Measurements from ENCODE around the gene XYLB. TPM values are rescaled to one million over a fixed set of nuclear protein-coding genes. Genes with fewer than 3 reads are reported as not detected.

Gene XYLB
- total RNA-seq, 3 donors from 2014 or later: 9.7 to 27.7 (median 16.3) TPM

DNA sequence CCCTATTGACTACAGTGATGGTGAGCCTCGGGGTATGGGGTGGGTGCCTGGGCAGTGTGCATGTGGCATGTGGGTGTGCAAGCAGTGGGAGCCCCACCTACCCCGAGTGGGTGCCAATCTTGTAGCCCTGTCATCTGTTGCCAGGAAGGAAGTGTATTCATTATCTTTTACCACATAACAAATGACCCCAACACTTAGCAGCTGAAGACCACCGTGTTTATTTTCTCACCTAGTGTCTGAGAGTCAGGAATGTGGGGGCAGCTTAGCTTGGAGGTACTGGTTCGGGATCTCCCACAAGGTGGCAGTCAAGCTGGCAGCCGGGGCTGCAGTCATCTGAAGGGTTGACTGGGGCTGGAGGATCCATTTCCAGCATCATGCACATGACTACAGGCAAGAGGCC is 21.7 kb downstream of the XYLB start:
- Histone ChIP-seq H3K4me3 (no peak overlapping the region), H3K36me3 (ENCODE audit: low read depth) (no peaks in the 10 kb centered on the region), H3K9me3 (no peaks in the 10 kb centered on the region), H3K4me1 (ENCODE audit: low read depth) (no peaks in the 10 kb centered on the region)
- ATAC-seq: no peak
- TF ChIP-seq, protein P1, sequence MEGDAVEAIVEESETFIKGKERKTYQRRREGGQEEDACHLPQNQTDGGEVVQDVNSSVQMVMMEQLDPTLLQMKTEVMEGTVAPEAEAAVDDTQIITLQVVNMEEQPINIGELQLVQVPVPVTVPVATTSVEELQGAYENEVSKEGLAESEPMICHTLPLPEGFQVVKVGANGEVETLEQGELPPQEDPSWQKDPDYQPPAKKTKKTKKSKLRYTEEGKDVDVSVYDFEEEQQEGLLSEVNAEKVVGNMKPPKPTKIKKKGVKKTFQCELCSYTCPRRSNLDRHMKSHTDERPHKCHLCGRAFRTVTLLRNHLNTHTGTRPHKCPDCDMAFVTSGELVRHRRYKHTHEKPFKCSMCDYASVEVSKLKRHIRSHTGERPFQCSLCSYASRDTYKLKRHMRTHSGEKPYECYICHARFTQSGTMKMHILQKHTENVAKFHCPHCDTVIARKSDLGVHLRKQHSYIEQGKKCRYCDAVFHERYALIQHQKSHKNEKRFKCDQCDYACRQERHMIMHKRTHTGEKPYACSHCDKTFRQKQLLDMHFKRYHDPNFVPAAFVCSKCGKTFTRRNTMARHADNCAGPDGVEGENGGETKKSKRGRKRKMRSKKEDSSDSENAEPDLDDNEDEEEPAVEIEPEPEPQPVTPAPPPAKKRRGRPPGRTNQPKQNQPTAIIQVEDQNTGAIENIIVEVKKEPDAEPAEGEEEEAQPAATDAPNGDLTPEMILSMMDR (IDR thresholded peaks at IDR 0.05): no peak
- intact Hi-C loops (cut with DNase I, micrococcal nuclease): no loop called here
- no peak for DNase-seq

- no peak for DNase-seq
- Histone ChIP-seq H3K4me3 (no peak overlapping the region), H3K36me3 (ENCODE audit: low read depth) (no peaks in the 10 kb centered on the region), H3K4me1 (ENCODE audit: low read depth) (no peaks in the 10 kb centered on the region), H3K9me3 (no peaks in the 10 kb centered on the region)
- TF ChIP-seq, protein P1 (IDR thresholded peaks at IDR 0.05): no peak
- no peak for ATAC-seq
- intact Hi-C loops (cut with DNase I, micrococcal nuclease): no loop called here
These were observed 22.6 kb downstream of the XYLB start for GRCh38 chr3:38369186-38369585.

GRCh38 chr3:38370149-38370548 is 23.6 kb downstream of the XYLB start:
- TF ChIP-seq, protein P1 (IDR thresholded peaks at IDR 0.05): no peak
- no peaks in the 10 kb centered on the region for H3K9me3 ChIP-seq
- DNase-seq (no peak), ATAC-seq (no peak)
- H3K36me3 ChIP-seq (ENCODE audit: low read depth): no peaks in the 10 kb centered on the region
- H3K4me1 ChIP-seq (ENCODE audit: low read depth): no peaks in the 10 kb centered on the region
- intact Hi-C loops (cut with DNase I, micrococcal nuclease): no loop called here
- H3K4me3 ChIP-seq: no peak overlapping the region

DNA sequence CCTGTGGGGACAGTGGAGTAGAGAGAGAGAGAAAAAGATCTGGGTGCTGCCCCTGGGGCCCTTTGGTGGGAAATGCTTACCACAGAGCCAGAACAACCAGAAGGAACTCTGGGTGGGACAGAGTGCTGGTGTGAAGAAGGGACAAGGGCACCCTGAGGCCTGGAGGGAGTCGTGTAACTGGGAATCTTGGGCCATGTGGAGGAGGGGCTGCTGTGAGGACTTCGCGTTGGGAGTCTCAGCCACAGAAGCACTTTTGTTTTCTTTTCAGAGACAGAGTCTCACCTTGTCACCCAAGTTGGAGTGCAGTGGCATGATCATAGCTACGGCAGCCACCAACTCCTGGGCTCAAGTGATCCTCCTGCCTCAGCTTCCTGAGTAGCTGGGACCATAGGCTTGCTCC is 24.3 kb downstream of the XYLB start:
- Histone ChIP-seq H3K9me3 (no peaks in the 10 kb centered on the region), H3K4me3 (no peak overlapping the region), H3K36me3 (ENCODE audit: low read depth) (no peaks in the 10 kb centered on the region), H3K4me1 (ENCODE audit: low read depth) (no peaks in the 10 kb centered on the region)
- no peak for ATAC-seq
- DNase-seq: no peak
- TF ChIP-seq, protein P1 (IDR thresholded peaks at IDR 0.05): no peak
- intact Hi-C loops (cut with DNase I, micrococcal nuclease): no loop called here

DNA sequence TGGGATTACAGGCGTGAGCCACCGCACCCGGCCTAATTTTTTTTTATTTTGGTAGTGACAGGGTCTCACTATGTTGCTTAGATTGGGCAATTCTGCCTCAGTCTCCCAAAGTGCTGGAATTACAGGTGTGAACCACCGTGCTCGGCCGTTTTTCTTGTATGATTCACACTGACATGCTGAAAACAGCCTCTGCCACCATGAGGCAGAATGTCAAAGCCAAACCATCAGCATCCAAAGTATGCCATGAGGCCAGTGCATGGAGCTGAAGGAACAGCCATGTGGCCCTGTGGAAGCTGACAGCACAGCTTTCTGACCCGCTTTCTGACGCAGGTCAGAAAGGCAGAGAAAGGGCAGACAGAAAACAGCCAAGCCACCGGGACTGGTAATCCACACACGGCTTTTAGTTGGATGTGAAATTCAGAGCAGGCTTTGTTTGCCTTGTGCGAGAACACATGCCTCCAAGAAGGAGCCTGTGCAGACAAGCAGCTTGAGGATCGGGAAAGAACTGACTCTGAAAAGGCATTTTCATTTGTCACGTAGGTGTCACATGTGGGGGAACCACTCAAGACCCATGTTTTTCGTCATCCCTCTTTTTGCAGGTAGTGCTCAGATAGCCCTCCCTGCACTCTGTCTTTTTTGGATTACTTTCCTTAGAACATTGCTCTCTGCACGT is 25.1 kb downstream of the XYLB start:
- ATAC-seq: no peak
- intact Hi-C loops (cut with DNase I, micrococcal nuclease): no loop called here
- no peaks in the 10 kb centered on the region for H3K36me3 ChIP-seq (ENCODE audit: low read depth)
- DNase-seq: no peak
- no peak overlapping the region for H3K4me3 ChIP-seq
- no peaks in the 10 kb centered on the region for H3K9me3 ChIP-seq
- TF ChIP-seq, protein P1 (IDR thresholded peaks at IDR 0.05): no peak
- H3K4me1 ChIP-seq (ENCODE audit: low read depth): no peaks in the 10 kb centered on the region

- no peaks in the 10 kb centered on the region for H3K4me1 ChIP-seq (ENCODE audit: low read depth)
- ATAC-seq (no peak), DNase-seq (no peak)
- TF ChIP-seq, protein P1 (IDR thresholded peaks at IDR 0.05): no peak
- H3K4me3 ChIP-seq: no peak overlapping the region
- intact Hi-C loops (cut with DNase I, micrococcal nuclease): no loop called here
- H3K9me3 ChIP-seq: no peaks in the 10 kb centered on the region
- no peaks in the 10 kb centered on the region for H3K36me3 ChIP-seq (ENCODE audit: low read depth)
These were observed 25.6 kb downstream of the XYLB start for GRCh38 chr3:38372214-38372601.

Measured in mucosa of descending colon (tissue), 3 donors.